SK-N-SH (cell line): ENCODE measurements around the gene ATG3. TPM values are rescaled to one million over a fixed set of nuclear protein-coding genes. Genes with fewer than 3 reads are reported as not detected.

Experiments
- CTCF ChIA-PET: fragments of 300-600, 350-600 bp; formaldehyde crosslinking; extraction: SDS; loops from one replicate; lab custom pipeline; 2021; lab: Yijun Ruan, JAX
- POLR2A ChIA-PET: fragments of 350-600 bp; sonication (Branson Sonifier 250); formaldehyde crosslinking; extraction: SDS; loops from one replicate; lab custom pipeline; 2020; ENCODE audit warnings: antibody characterized with exemption, inconsistent platforms; lab: Yijun Ruan, JAX
- DNase-seq: peaks from one replicate; pipeline ENCODE4 v3.0.0; 2012
- H2AFZ ChIP-seq: fragments of 200-600 bp; sonication (generic); 2 replicates; pipeline ENCODE4 v1.8.1; 2016; ENCODE audit warnings: antibody characterized with exemption, mild to moderate bottlenecking, low read depth
- H3F3A ChIP-seq: fragments of 200-600 bp; sonication (generic); replicated peaks from 2 replicates; pipeline ENCODE3; 2016; ENCODE audit warnings: antibody characterized with exemption, mild to moderate bottlenecking; ENCODE audit not compliant: insufficient read depth
- H3K27ac ChIP-seq, 2 experiments: fragments of 200-500 bp in 1 of 2; fragments of 200-600 bp in 1 of 2; sonication (Bioruptor generic) in 1 of 2; sonication (generic), shearing (Covaris generic) in 1 of 2; 2 replicates each; pipeline versions ENCODE4 v1.5.1 to v1.6.1; 2014 to 2016; ENCODE audit warnings: low read depth in 2 of 2, inconsistent platforms in 1 of 2, low read length in 1 of 2, mild to moderate bottlenecking in 1 of 2, mixed read lengths in 1 of 2
- H3K27me3 ChIP-seq: fragments of 200-600 bp; sonication (generic), shearing (Covaris generic); 2 replicates; pipeline ENCODE4 v1.6.1; 2016; ENCODE audit warnings: mixed run types; ENCODE audit not compliant: insufficient read depth
- H3K36me3 ChIP-seq, 2 experiments: fragments of 200-500 bp in 1 of 2; fragments of 200-600 bp in 1 of 2; sonication (Bioruptor generic) in 1 of 2; sonication (generic) in 1 of 2; replicated peaks in 1 of 2; 2 replicates each; pipeline versions ENCODE3 to v1.5.1; 2014 to 2016; ENCODE audit warnings: low read length in 1 of 2, mild to moderate bottlenecking in 1 of 2; ENCODE audit not compliant: insufficient read depth in 2 of 2, control insufficient read depth in 1 of 2
- H3K4me1 ChIP-seq, 2 experiments: fragments of 200-500 bp in 1 of 2; fragments of 200-600 bp in 1 of 2; sonication (Bioruptor generic) in 1 of 2; sonication (generic), shearing (Covaris generic) in 1 of 2; 2 replicates each; pipeline versions ENCODE4 v1.5.1 to v1.6.1; 2014 to 2016; ENCODE audit warnings: low read depth in 1 of 2, low read length in 1 of 2, mixed run types in 1 of 2; ENCODE audit not compliant: insufficient read depth in 2 of 2, control insufficient read depth in 1 of 2
- H3K4me2 ChIP-seq: fragments of 200-600 bp; sonication (generic), shearing (Covaris generic); 2 replicates; pipeline ENCODE4 v1.6.1; 2017; ENCODE audit warnings: mixed run types
- H3K4me3 ChIP-seq, 2 experiments: fragments of 200-500 bp in 1 of 2; fragments of 200-600 bp in 1 of 2; sonication (Bioruptor generic) in 1 of 2; sonication (generic), shearing (Covaris generic) in 1 of 2; 2 replicates each; pipeline versions ENCODE4 v1.5.1 to v1.8.1; 2014 to 2016; ENCODE audit warnings: low read depth in 2 of 2, inconsistent platforms in 1 of 2, low read length in 1 of 2, mild to moderate bottlenecking in 1 of 2, mixed read lengths in 1 of 2, moderate library complexity in 1 of 2
- H3K79me2 ChIP-seq: fragments of 200-600 bp; sonication (generic); 2 replicates; pipeline ENCODE4 v1.8.1; 2017; ENCODE audit warnings: mild to moderate bottlenecking; ENCODE audit not compliant: insufficient read depth
- H3K9ac ChIP-seq: fragments of 200-600 bp; sonication (generic); 2 replicates; pipeline ENCODE4 v1.6.1; 2017; ENCODE audit warnings: mixed run types
- H3K9me2 ChIP-seq: fragments of 200-600 bp; sonication (generic); 2 replicates; pipeline ENCODE4 v1.6.1; 2017; ENCODE audit warnings: mixed run types
- H3K9me3 ChIP-seq: fragments of 200-600 bp; sonication (generic); 2 replicates; pipeline ENCODE4 v1.6.1; 2017; ENCODE audit warnings: mixed run types, mild to moderate bottlenecking, moderate library complexity
- H4K20me1 ChIP-seq: fragments of 200-600 bp; sonication (generic); 2 replicates; pipeline ENCODE4 v1.6.1; 2017; ENCODE audit warnings: mild to moderate bottlenecking, mixed run types; ENCODE audit not compliant: insufficient read depth
- CHD2 ChIP-seq: fragments of 150-350 bp; IDR thresholded peaks from 2 replicates; pipeline ENCODE4 v1.6.1; 2018; ENCODE audit warnings: low read length; ENCODE audit not compliant: partially characterized antibody
- CTCF ChIP-seq: fragments of 200-600 bp; sonication (generic); IDR thresholded peaks from 2 replicates; pipeline ENCODE4 v1.6.1; 2017; ENCODE audit warnings: antibody characterized with exemption, mild to moderate bottlenecking, moderate library complexity
- ELF1 ChIP-seq: IDR thresholded peaks from 2 replicates; pipeline ENCODE4 v1.4.0; 2012
- FOSL2 ChIP-seq: IDR thresholded peaks from 2 replicates; pipeline ENCODE4 v1.4.0; 2012; ENCODE audit warnings: low read depth, mild to moderate bottlenecking, moderate library complexity, borderline replicate concordance
- FOXJ3 ChIP-seq: sonication (generic); formaldehyde crosslinking; IDR thresholded peaks from 2 replicates; pipeline ENCODE4 v1.5.1; 2020; ENCODE audit warnings: mild to moderate bottlenecking, missing genetic modification reagents
- GATA2 ChIP-seq: sonication (generic); formaldehyde crosslinking; IDR thresholded peaks from 2 replicates; pipeline ENCODE4 v1.5.0; 2020; ENCODE audit warnings: mild to moderate bottlenecking, missing genetic modification reagents
- IRF3 ChIP-seq: fragments of 150-350 bp; IDR thresholded peaks from 2 replicates; pipeline ENCODE4 v1.6.1; 2016; ENCODE audit warnings: mild to moderate bottlenecking, low read depth, low read length
- MEF2A ChIP-seq: IDR thresholded peaks from 2 replicates; pipeline ENCODE4 v1.4.0; 2012; ENCODE audit warnings: low read depth, borderline replicate concordance
- MXI1 ChIP-seq: IDR thresholded peaks from 2 replicates; pipeline ENCODE4 v1.6.1; 2012; ENCODE audit warnings: mild to moderate bottlenecking, low read depth, low read length, improper control_type of control experiment
- NFIC ChIP-seq: IDR thresholded peaks from 2 replicates; pipeline ENCODE4 v1.4.0; 2012; ENCODE audit warnings: borderline replicate concordance
- NRF1 ChIP-seq: IDR thresholded peaks from 2 replicates; pipeline ENCODE4 v1.6.1; 2012; ENCODE audit warnings: low read depth, mild to moderate bottlenecking, low read length
- PBX3 ChIP-seq: IDR thresholded peaks from 2 replicates; pipeline ENCODE4; 2012
- RAD21 ChIP-seq: IDR thresholded peaks from 2 replicates; pipeline ENCODE4 v1.6.1; 2012; ENCODE audit warnings: mild to moderate bottlenecking, low read length
- REST ChIP-seq: IDR thresholded peaks from 2 replicates; pipeline ENCODE4 v1.6.1; 2012; ENCODE audit warnings: mild to moderate bottlenecking, low read depth, low read length, moderate library complexity
- SMC3 ChIP-seq: IDR thresholded peaks from 2 replicates; pipeline ENCODE4 v1.6.1; 2012; ENCODE audit warnings: low read depth, low read length, improper control_type of control experiment
- TAF1 ChIP-seq: IDR thresholded peaks from 2 replicates; pipeline ENCODE4 v1.6.1; 2012; ENCODE audit warnings: low read depth, mild to moderate bottlenecking, low read length, moderate library complexity, borderline replicate concordance
- TCF12 ChIP-seq: IDR thresholded peaks from 2 replicates; pipeline ENCODE4 v1.4.0; 2012
- ZBTB33 ChIP-seq: IDR thresholded peaks from 2 replicates; pipeline ENCODE4 v1.4.0; 2012; ENCODE audit warnings: low read depth, borderline replicate concordance
- WGBS: methylation state at CpG from one replicate; pipeline ENCODE4 v1.1.6; 2017; ENCODE audit warnings: low lambda C conversion rate; 5-methylcytosine and 5-hydroxymethylcytosine counted together
- polyA plus RNA-seq, 3 experiments: library from polyadenylated mRNA; depleted of rRNA; stranded (reverse); fragments of >200 nt; gene quantifications; 2 replicates each; pipeline ENCODE4 v1.2.3, GENCODE V29; 2012

The ATG3 gene
- polyA plus RNA-seq, 1 of the 3 experiments (the other 2 are of a cell fraction), result 38.8 TPM

GRCh38 chr3:112582244-112582874, 20.6 kb upstream of the ATG3 start:
- Histone ChIP-seq H3K4me2 (no peak overlapping the region), H3K36me3 (peaks cover 47 to 72% of the 10 kb centered on the region in 2 experiments), H3F3A (peaks cover 3% of the 10 kb centered on the region), H3K27ac (no peak overlapping the region; a peak in 1 of 4 replicates), H3K9me3 (no peaks in the 10 kb centered on the region), H3K79me2 (no peaks in the 10 kb centered on the region), H2AFZ (no peak overlapping the region)
- CTCF ChIA-PET, result interaction anchor here (0.7 to 3.0 kb wide), 50 partner anchors 8 to 1049 kb away, joined by 3 to 38 read pairs (median 5); partner anchors contain the start of genes ATG3, CCDC80, CD200R1 and GTPBP8
- TF ChIP-seq CTCF (peak; percentile 85), GATA2 (CRISPR knock-in tag) (no peak), SMC3 (peak; percentile 53), RAD21 (peak; percentile 86)
- TF ChIP-seq, all 33 proteins: peak for 3
- Histone ChIP-seq H4K20me1 (no peaks in the 10 kb centered on the region), H3K4me3 (no peak overlapping the region; a peak in 1 of 4 replicates), H3K9ac (no peak overlapping the region), H3K9me2 (no peaks in the 10 kb centered on the region), H3K27me3 (no peaks in the 10 kb centered on the region), H3K4me1 (no peaks in the 10 kb centered on the region)
- peak; percentile 14 for DNase-seq
- POLR2A ChIA-PET, result no interaction called here
- WGBS, result 45% methylated on average over 2 of the region's 2 CpGs

GRCh38 chr3:112579697-112580096, 17.9 kb upstream of the ATG3 start:
- Histone ChIP-seq H3K9me2 (no peaks in the 10 kb centered on the region), H3K4me2 (no peak overlapping the region), H3K9ac (no peak overlapping the region), H3K27me3 (no peaks in the 10 kb centered on the region), H3K4me1 (no peaks in the 10 kb centered on the region), H3F3A (peaks cover 8% of the 10 kb centered on the region), H3K27ac (no peak overlapping the region), H3K79me2 (no peaks in the 10 kb centered on the region), H3K36me3 (peaks cover 58 to 63% of the 10 kb centered on the region in 2 experiments), H3K9me3 (no peaks in the 10 kb centered on the region), H2AFZ (no peak overlapping the region), H3K4me3 (no peak overlapping the region), H4K20me1 (no peaks in the 10 kb centered on the region)
- ChIA-PET POLR2A (no interaction called here), CTCF (interaction anchor here (2.0 to 2.1 kb wide), 2 partner anchors 56 to 63 kb away, joined by 6 read pairs; no protein-coding TSS in a partner anchor)
- DNase-seq, result no peak
- 95% methylated on average over 3 of the region's 3 CpGs for WGBS
- TF ChIP-seq MEF2A (no peak), PBX3 (no peak), ZBTB33 (no peak), IRF3 (no peak), TAF1 (no peak), NFIC (no peak), FOSL2 (no peak), NRF1 (no peak), ELF1 (no peak), FOXJ3 (CRISPR knock-in tag) (no peak), MXI1 (no peak), REST (no peak), CHD2 (no peak), TCF12 (no peak)
